Mucosa of descending colon (tissue), 3 donors: Measurements from ENCODE around the gene AAGAB. TPM values are rescaled to one million over a fixed set of nuclear protein-coding genes. Genes with fewer than 3 reads are reported as not detected.

Experiments used
- ATAC-seq: fragments of 200-7000 bp; cut with Tn5 transposase; one replicate; pipeline ENCODE4 v1.9.1; 2020; ENCODE audit warnings: mild to moderate bottlenecking, moderate library complexity
- DNase-seq, 3 donors: peaks; one replicate each; pipeline ENCODE4 v3.0.0-alpha.2; 2020
- H3K36me3 ChIP-seq: fragments of 200-600 bp; one replicate; pipeline ENCODE4 v1.8.0; 2021; ENCODE audit warnings: low read depth, mild to moderate bottlenecking
- H3K4me1 ChIP-seq: fragments of 200-600 bp; one replicate; pipeline ENCODE4 v1.8.0; 2021; ENCODE audit warnings: low read depth, mild to moderate bottlenecking
- H3K4me3 ChIP-seq: fragments of 200-600 bp; one replicate; pipeline ENCODE4 v1.8.0; 2021; ENCODE audit warnings: mild to moderate bottlenecking
- H3K9me3 ChIP-seq: fragments of 200-600 bp; one replicate; pipeline ENCODE4 v1.8.0; 2021; ENCODE audit warnings: mild to moderate bottlenecking
- intact Hi-C, 2 donors: fragments of 100-400 bp; cut with DNase I in 1 of 2; cut with micrococcal nuclease in 1 of 2; formaldehyde crosslinking; loops; one replicate each; pipeline versions ENCODE4 v1.11.0 to v1.11.1; 2022; cut with DNase I, micrococcal nuclease
- total RNA-seq, 3 donors: library from RNA; stranded (reverse); fragmentation: NEBNext Ultra II Directional in 2 of 3; extraction: Animal tissue kit (Norgen Biotek cat#: 25700) in 2 of 3; gene quantifications; one replicate each; pipeline versions ENCODE4 v1.2.1 to v1.2.4, GENCODE V29; 2021 to 2023
- TF ChIP-seq, protein P1 (sequence below): fragments of 200-600 bp; IDR thresholded peaks from one replicate; pipeline ENCODE4 v1.8.0; 2022; ENCODE audit warnings: antibody characterized with exemption, mild to moderate bottlenecking
- donor health status: DM: no; HTN: no; CAD: no; lungs with moderate emphysema.
- donor health status: DM: no; HTN: no; CAD: no.
- donor health status: DM: no; HTN: yes; CAD: no.

The AAGAB gene
- total RNA-seq, 3 donors from 2014 or later: 40.5 to 52.1 (median 48.3) TPM

DNA sequence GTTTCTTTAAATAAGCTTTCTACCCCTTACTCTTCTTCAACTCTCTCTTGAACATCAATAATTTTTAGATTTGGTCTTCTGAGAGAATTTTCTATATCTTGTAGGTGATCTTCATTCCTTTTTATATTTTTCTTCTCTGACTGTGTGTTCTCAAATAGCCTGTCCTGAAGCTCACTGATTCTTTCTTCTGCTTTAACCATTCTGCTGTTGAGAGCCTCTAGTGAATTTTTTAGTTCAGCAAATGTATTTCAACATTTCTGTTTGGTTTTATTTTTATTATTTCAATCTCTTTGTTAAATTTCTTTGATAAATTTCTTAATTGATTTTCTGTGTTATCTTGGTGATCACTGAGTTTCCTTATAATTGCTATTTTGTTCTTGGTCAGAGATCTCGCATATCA, 19.8 kb upstream of the AAGAB start:
- Histone ChIP-seq H3K4me1 (no peaks in the 10 kb centered on the region), H3K36me3 (no peaks in the 10 kb centered on the region), H3K4me3 (no peak overlapping the region), H3K9me3 (no peaks in the 10 kb centered on the region)
- ATAC-seq: no peak
- TF ChIP-seq, protein P1, sequence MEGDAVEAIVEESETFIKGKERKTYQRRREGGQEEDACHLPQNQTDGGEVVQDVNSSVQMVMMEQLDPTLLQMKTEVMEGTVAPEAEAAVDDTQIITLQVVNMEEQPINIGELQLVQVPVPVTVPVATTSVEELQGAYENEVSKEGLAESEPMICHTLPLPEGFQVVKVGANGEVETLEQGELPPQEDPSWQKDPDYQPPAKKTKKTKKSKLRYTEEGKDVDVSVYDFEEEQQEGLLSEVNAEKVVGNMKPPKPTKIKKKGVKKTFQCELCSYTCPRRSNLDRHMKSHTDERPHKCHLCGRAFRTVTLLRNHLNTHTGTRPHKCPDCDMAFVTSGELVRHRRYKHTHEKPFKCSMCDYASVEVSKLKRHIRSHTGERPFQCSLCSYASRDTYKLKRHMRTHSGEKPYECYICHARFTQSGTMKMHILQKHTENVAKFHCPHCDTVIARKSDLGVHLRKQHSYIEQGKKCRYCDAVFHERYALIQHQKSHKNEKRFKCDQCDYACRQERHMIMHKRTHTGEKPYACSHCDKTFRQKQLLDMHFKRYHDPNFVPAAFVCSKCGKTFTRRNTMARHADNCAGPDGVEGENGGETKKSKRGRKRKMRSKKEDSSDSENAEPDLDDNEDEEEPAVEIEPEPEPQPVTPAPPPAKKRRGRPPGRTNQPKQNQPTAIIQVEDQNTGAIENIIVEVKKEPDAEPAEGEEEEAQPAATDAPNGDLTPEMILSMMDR: no peak
- DNase-seq: no peak
- intact Hi-C loops: no loop called here

DNA sequence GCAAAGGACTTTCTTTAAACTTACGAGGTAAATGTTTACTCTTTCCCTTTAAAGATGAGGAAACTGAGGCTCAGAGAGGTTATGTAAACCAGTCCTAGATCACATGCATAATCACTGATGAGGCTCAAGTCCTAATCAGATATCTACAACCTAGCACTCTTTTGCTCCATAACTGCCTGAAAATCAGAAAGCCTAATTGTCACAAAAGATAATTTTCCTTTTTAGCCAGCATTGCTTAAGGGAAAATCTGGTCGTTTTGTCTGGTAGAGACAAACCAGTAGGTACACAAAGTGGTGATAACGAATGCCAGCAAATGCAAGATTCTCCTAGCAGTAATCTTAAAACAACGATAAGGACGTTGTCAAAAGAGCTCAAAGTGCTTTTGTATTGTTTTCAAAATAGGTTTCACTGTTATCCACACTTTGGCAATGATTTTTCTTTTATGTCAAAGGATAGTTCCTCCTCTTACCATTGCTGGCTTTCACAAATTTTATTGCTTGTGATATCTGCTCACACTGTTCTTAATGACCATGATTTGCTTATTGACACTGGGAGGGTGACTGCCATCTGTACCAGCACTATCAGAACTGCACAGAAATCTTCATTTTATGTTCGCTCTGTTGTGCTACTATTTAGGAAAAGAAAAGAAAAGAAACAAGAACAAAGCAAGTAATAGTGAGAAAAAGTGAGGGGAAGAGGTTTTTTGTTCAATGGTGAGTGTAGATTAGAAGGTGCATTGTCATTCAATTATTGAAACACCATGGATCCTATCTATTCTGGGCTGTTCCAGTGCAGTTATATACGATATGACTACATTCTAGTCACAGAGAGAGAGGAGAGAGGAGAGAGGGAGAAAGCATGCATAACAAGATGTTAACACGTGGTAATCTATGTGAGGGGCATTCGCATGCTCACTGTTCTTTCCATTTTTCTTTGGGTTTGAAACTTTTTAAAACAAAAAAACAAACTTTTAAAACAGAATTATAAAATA, 13.8 kb upstream of the AAGAB start:
- DNase-seq: no peak
- intact Hi-C loops: no loop called here

DNA sequence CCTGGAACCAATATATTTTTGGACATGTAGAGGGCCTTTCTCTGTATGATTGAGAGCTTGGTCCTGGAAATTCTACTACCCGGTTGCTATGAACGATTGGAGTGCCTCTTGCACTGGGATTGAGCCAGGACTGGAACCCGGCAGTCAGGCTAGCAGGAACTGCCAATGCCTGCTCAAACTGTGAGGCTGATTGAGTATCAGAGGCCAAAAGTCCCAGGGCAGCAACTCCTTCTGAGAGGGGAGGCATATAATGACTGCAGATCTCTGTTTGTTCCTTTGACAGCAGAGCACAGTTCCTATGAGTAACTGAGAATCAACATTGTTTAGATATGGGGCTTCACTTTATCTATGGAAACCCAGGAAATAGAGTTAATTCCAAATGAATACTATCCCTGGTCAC, 13.0 kb upstream of the AAGAB start:
- intact Hi-C loops: no loop called here
- H3K36me3 ChIP-seq: no peaks in the 10 kb centered on the region
- TF ChIP-seq, protein P1: no peak
- H3K9me3 ChIP-seq: no peaks in the 10 kb centered on the region
- no peak for DNase-seq
- H3K4me1 ChIP-seq: peaks cover 14% of the 10 kb centered on the region
- no peak overlapping the region for H3K4me3 ChIP-seq
- ATAC-seq: peak; percentile 65

More for the DNA sequence above, 13.8 kb upstream of the AAGAB start:
- ATAC-seq: peak; percentile 93
- Histone ChIP-seq H3K4me1 (peaks cover 14% of the 10 kb centered on the region), H3K9me3 (no peaks in the 10 kb centered on the region), H3K36me3 (no peaks in the 10 kb centered on the region), H3K4me3 (no peak overlapping the region)
- TF ChIP-seq, protein P1: no peak

DNA sequence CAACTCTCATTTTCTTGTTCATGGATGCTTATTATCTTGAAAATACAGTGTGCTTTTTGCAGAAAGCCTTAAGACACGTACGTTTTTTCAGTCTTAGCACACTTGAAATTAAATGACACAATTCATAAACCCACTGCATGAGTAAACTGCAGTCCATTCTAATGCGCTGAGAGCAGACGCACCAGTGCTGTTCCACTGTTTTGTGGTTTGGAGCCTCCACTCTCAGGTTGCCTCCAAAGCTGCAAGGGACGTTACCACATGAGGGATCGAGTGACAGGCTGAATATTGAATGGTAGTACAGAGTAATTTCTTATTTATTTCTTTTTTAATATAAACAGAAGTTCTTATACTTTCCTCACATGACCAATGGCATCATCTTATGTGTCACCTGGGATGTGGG, 12.4 kb upstream of the AAGAB start:
- no peaks in the 10 kb centered on the region for H3K36me3 ChIP-seq
- no peaks in the 10 kb centered on the region for H3K9me3 ChIP-seq
- TF ChIP-seq, protein P1: no peak
- DNase-seq (no peak), ATAC-seq (no peak)
- intact Hi-C loops: no loop called here
- H3K4me1 ChIP-seq: peaks cover 14% of the 10 kb centered on the region
- H3K4me3 ChIP-seq: no peak overlapping the region

DNA sequence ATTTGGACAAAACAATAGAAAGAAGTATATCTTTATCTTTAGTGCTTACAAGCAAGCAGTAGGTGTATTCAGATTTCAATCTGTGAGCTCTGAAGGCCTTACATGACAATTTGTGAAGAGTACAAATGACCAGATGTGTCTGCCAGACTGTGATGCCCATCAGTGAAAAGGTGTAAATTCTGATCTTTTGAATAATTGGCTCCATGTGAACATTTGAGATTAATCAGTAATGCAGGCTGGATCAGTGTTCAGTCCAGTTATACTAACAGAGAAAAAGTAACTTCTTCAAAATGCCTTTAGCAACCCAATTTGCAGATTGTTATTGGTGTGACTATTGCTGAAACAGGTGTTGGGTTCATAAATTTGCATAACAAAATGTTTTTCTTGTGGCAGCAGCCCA, 5.3 kb upstream of the AAGAB start:
- TF ChIP-seq, protein P1: no peak
- DNase-seq (no peak), ATAC-seq (no peak)
- Histone ChIP-seq H3K4me1 (no peaks in the 10 kb centered on the region), H3K36me3 (no peaks in the 10 kb centered on the region), H3K4me3 (no peak overlapping the region), H3K9me3 (no peaks in the 10 kb centered on the region)
- intact Hi-C loops: no loop called here
